B cell (primary cell): ENCODE results near the gene PRDM2. TPM values are rescaled to one million over a fixed set of nuclear protein-coding genes. Genes with fewer than 3 reads are reported as not detected.
A peak's percentile ranks its signal among the peaks of the same experiment; 100 is the strongest.

Source experiments
- ATAC-seq: fragments of 200-7000 bp; cut with Tn5 transposase; one replicate; pipeline ENCODE4 v1.10.0; 2021; ENCODE audit warnings: low read depth, mild to moderate bottlenecking, moderate number of reproducible peaks, moderate library complexity
- CTCF ChIA-PET: fragments of 350-600 bp; sonication (Branson Sonifier 250); formaldehyde crosslinking; loops from one replicate; lab custom pipeline; 2021; ENCODE audit warnings: antibody characterized with exemption, inconsistent platforms; lab: Charles Lee
- POLR2A ChIA-PET: fragments of 350-600 bp; sonication (Branson Sonifier 250); formaldehyde crosslinking; loops from one replicate; lab custom pipeline; 2021; ENCODE audit warnings: antibody characterized with exemption; lab: Charles Lee
- DNase-seq: peaks from one replicate; pipeline ENCODE4 v3.0.0; 2013
- H2AFZ ChIP-seq: 2 replicates; pipeline ENCODE4 v1.6.1; 2012; ENCODE audit warnings: mild to moderate bottlenecking, low read depth, low read length; ENCODE audit not compliant: insufficient read depth, poor library complexity, severe bottlenecking
- H3K27ac ChIP-seq, 2 donors: 1 replicate in 1 of 2; 2 replicates in 1 of 2; pipeline ENCODE4 v1.5.1; 2012 to 2013; ENCODE audit warnings: low read length in 2 of 2, mild to moderate bottlenecking in 2 of 2, moderate library complexity in 1 of 2
- H3K27me3 ChIP-seq, 4 experiments: fragments of 200-600 bp in 1 of 4; sonication (generic) in 1 of 4; replicated peaks in 1 of 4; 1 replicate in 2 of 4; 2 replicates in 2 of 4; pipeline versions ENCODE4 v1.6.1 to v1.7.0; 2013 to 2016; ENCODE audit warnings: low read length in 3 of 4, mild to moderate bottlenecking in 2 of 4, mixed read lengths in 1 of 4, moderate library complexity in 1 of 4; ENCODE audit not compliant: insufficient read depth in 4 of 4, control insufficient read depth in 3 of 4; ENCODE audit errors: control extremely low read depth in 1 of 4
- H3K36me3 ChIP-seq, 2 experiments: replicated peaks in 1 of 2; 1 replicate in 1 of 2; 2 replicates in 1 of 2; pipeline versions ENCODE4 v1.6.1 to v1.7.1; 2013; ENCODE audit warnings: low read length in 1 of 2; ENCODE audit not compliant: insufficient read depth in 2 of 2, control insufficient read depth in 1 of 2; ENCODE audit errors: control extremely low read depth in 1 of 2, extremely low read depth in 1 of 2
- H3K4me1 ChIP-seq, 2 donors: fragments of 200-600 bp in 1 of 2; sonication (generic) in 1 of 2; 1 replicate in 1 of 2; 2 replicates in 1 of 2; pipeline versions ENCODE4 v1.5.1 to v1.6.1; 2013 to 2017; ENCODE audit warnings: low read length in 2 of 2; ENCODE audit not compliant: control insufficient read depth in 2 of 2, insufficient read depth in 2 of 2
- H3K4me2 ChIP-seq: replicated peaks from 2 replicates; pipeline ENCODE3; 2012; ENCODE audit warnings: mild to moderate bottlenecking, low read depth, low read length; ENCODE audit not compliant: poor library complexity, severe bottlenecking
- H3K4me3 ChIP-seq, 5 experiments: fragments of 200-600 bp in 1 of 5; sonication (generic) in 1 of 5; 1 replicate in 3 of 5; 2 replicates in 2 of 5; pipeline versions ENCODE4 v1.5.1 to v1.7.0; 2011 to 2016; ENCODE audit warnings: low read length in 4 of 5, mild to moderate bottlenecking in 4 of 5, low read depth in 2 of 5, control low read depth in 1 of 5, moderate library complexity in 1 of 5; ENCODE audit not compliant: insufficient read depth in 1 of 5; ENCODE audit errors: control extremely low read depth in 1 of 5, extremely low read depth in 1 of 5
- H3K79me2 ChIP-seq: fragments of 200-600 bp; sonication (generic); one replicate; pipeline ENCODE4 v1.6.0; 2016; ENCODE audit warnings: low read length; ENCODE audit not compliant: control insufficient read depth, insufficient read depth
- H3K9ac ChIP-seq: fragments of 200-600 bp; sonication (generic); 2 replicates; pipeline ENCODE4 v1.6.1; 2017; ENCODE audit warnings: mild to moderate bottlenecking, low read length, moderate library complexity
- H3K9me3 ChIP-seq, 3 donors: one replicate each; pipeline versions ENCODE4 v1.6.1 to v1.7.1; 2013; ENCODE audit warnings: low read length in 2 of 3; ENCODE audit not compliant: control insufficient read depth in 2 of 3, insufficient read depth in 1 of 3; ENCODE audit errors: control extremely low read depth in 1 of 3
- H4K20me1 ChIP-seq: 2 replicates; pipeline ENCODE4 v1.6.0; 2012; ENCODE audit warnings: mild to moderate bottlenecking, low read length; ENCODE audit not compliant: insufficient read depth, control insufficient read depth, poor library complexity, severe bottlenecking
- H3K27ac Mint-ChIP-seq: one replicate; pipeline ENCODE4 v1.8.0; 2021; ENCODE audit warnings: mixed read lengths
- H3K27me3 Mint-ChIP-seq: one replicate; pipeline ENCODE4 v1.8.0; 2021; ENCODE audit warnings: mixed read lengths
- H3K4me1 Mint-ChIP-seq: one replicate; pipeline ENCODE4 v1.8.0; 2021; ENCODE audit warnings: mixed read lengths
- H3K4me3 Mint-ChIP-seq: one replicate; pipeline ENCODE4 v1.8.0; 2021; ENCODE audit warnings: mixed read lengths
- H3K9me3 Mint-ChIP-seq: one replicate; pipeline ENCODE4 v1.8.0; 2022; ENCODE audit warnings: mixed read lengths; ENCODE audit not compliant: insufficient read depth
- EZH2 ChIP-seq: IDR thresholded peaks from 2 replicates; pipeline ENCODE4 v1.6.1; 2012; ENCODE audit warnings: borderline replicate concordance, low read depth, mild to moderate bottlenecking, moderate library complexity, low read length; ENCODE audit not compliant: insufficient read depth, poor library complexity, severe bottlenecking
- WGBS: methylation state at CpG from one replicate; pipeline ENCODE4 v1.1.5; 2013; ENCODE audit warnings: missing lambda C conversion rate; ENCODE audit not compliant: insufficient coverage; 5-methylcytosine and 5-hydroxymethylcytosine counted together
- intact Hi-C: fragments of 100-400 bp; cut with micrococcal nuclease; formaldehyde crosslinking; loops from one replicate; pipeline ENCODE4 v1.10.0; 2022
- polyA plus RNA-seq: library from polyadenylated mRNA; depleted of rRNA; stranded (reverse); fragments of >200 nt; gene quantifications from 2 replicates; pipeline ENCODE4 v1.2.3, GENCODE V29; 2012
- total RNA-seq, 2 donors: library from RNA; stranded (reverse); fragments of 120-200 nt in 1 of 2; gene quantifications; 1 replicate in 1 of 2; 2 replicates in 1 of 2; pipeline versions ENCODE4 v1.2.3 to v1.2.4, GENCODE V29; 2013 to 2022
- TF ChIP-seq, protein P1 (sequence below): fragments of 200-600 bp; IDR thresholded peaks from one replicate; pipeline ENCODE4 v1.8.0; 2022; ENCODE audit warnings: antibody characterized with exemption, mild to moderate bottlenecking

PRDM2 gene
- total and polyA plus RNA-seq, 2 donors (not counting 1 experiment from before 2014, with no cell fraction given), result 50.1 to 432 TPM

GRCh38 chr1:13813398-13814012 is 113.5 kb downstream of the PRDM2 start:
- ChIA-PET CTCF (interaction anchor here (1.1 to 2.7 kb wide), 3 partner anchors 78 to 148 kb away, joined by 3 to 13 read pairs (median 4); no protein-coding TSS in a partner anchor), POLR2A (interaction anchor here (0.6 kb wide), 1 partner anchor 284 kb away, joined by 5 read pairs; no protein-coding TSS in a partner anchor)
- no peak overlapping the region for H3K27ac ChIP-seq
- H3K27ac Mint-ChIP-seq, result peak overlapping the region; percentile 10
- peaks cover 23% of the 10 kb centered on the region for H3K79me2 ChIP-seq
- H3K4me1 ChIP-seq, result peaks cover 0 to 12% of the 10 kb centered on the region in 2 donors
- H3K4me3 ChIP-seq, result no peak overlapping the region
- H3K36me3 ChIP-seq, result peaks cover 0 to 8% of the 10 kb centered on the region in 2 experiments
- H2AFZ ChIP-seq, result no peak overlapping the region
- peaks cover 17% of the 10 kb centered on the region for H4K20me1 ChIP-seq
- H3K9me3 Mint-ChIP-seq, result no peaks in the 10 kb centered on the region
- H3K9me3 ChIP-seq, result no peaks in the 10 kb centered on the region
- no peak overlapping the region for H3K4me3 Mint-ChIP-seq
- peaks cover 38% of the 10 kb centered on the region for H3K4me1 Mint-ChIP-seq
- ATAC-seq, result peak; percentile 46
- 56% methylated on average over 16 of the region's 17 CpGs for WGBS
- peak overlapping the region; percentile 29 for H3K4me2 ChIP-seq
- H3K27me3 ChIP-seq, result no peaks in the 10 kb centered on the region
- TF ChIP-seq, protein P1, sequence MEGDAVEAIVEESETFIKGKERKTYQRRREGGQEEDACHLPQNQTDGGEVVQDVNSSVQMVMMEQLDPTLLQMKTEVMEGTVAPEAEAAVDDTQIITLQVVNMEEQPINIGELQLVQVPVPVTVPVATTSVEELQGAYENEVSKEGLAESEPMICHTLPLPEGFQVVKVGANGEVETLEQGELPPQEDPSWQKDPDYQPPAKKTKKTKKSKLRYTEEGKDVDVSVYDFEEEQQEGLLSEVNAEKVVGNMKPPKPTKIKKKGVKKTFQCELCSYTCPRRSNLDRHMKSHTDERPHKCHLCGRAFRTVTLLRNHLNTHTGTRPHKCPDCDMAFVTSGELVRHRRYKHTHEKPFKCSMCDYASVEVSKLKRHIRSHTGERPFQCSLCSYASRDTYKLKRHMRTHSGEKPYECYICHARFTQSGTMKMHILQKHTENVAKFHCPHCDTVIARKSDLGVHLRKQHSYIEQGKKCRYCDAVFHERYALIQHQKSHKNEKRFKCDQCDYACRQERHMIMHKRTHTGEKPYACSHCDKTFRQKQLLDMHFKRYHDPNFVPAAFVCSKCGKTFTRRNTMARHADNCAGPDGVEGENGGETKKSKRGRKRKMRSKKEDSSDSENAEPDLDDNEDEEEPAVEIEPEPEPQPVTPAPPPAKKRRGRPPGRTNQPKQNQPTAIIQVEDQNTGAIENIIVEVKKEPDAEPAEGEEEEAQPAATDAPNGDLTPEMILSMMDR, result peak; percentile 67
- no peak for TF ChIP-seq EZH2
- intact Hi-C loops, result loop anchor here (5.0 kb wide), 1 partner anchor 346 kb away; no protein-coding TSS in a partner anchor
- peak; percentile 63 for DNase-seq
- H3K9ac ChIP-seq, result no peak overlapping the region
- H3K27me3 Mint-ChIP-seq, result no peaks in the 10 kb centered on the region

DNA sequence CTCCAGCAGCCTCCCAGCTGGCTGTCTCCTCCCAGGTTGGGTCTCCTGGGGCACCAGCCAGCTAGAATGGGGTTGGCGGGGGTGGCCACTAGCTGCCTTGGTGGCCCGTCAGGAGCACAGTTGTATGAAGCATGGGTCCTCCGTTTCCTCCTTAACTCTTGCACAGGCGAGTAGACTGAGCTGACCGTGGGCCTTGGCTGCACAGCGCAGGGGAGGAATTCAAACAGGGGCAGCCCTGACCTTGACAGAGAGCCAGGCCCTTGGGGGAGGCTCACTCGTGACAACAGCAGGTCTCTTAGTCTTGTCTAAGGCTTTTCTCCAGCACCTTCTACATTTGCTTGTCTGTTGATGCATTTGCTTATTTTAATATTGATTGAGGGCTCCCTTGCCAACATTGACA is 114.1 kb downstream of the PRDM2 start:
- H3K4me3 Mint-ChIP-seq, result no peak overlapping the region
- H3K27ac Mint-ChIP-seq, result no peak overlapping the region
- Histone ChIP-seq H4K20me1 (peaks cover 11% of the 10 kb centered on the region), H3K27me3 (no peaks in the 10 kb centered on the region), H3K9me3 (no peaks in the 10 kb centered on the region), H3K4me1 (peaks cover 0 to 12% of the 10 kb centered on the region in 2 donors), H2AFZ (no peak overlapping the region), H3K27ac (no peak overlapping the region), H3K79me2 (peaks cover 17% of the 10 kb centered on the region), H3K4me2 (no peak overlapping the region), H3K9ac (no peak overlapping the region), H3K36me3 (peaks cover 0 to 11% of the 10 kb centered on the region in 2 experiments), H3K4me3 (no peak overlapping the region)
- intact Hi-C loops, result loop anchor here (5.0 kb wide), 1 partner anchor 347 kb away; no protein-coding TSS in a partner anchor
- H3K4me1 Mint-ChIP-seq, result peaks cover 31% of the 10 kb centered on the region
- TF ChIP-seq EZH2, result no peak
- TF ChIP-seq, protein P1, result no peak
- H3K27me3 Mint-ChIP-seq, result no peaks in the 10 kb centered on the region
- ChIA-PET POLR2A (no interaction called here), CTCF (interaction anchor here (1.1 to 2.7 kb wide), 3 partner anchors 79 to 149 kb away, joined by 3 to 13 read pairs (median 4); no protein-coding TSS in a partner anchor)
- DNase-seq (no peak), ATAC-seq (no peak)
- no peaks in the 10 kb centered on the region for H3K9me3 Mint-ChIP-seq
- 98% methylated on average over 6 of the region's 7 CpGs for WGBS
